ENCODE measurements around the gene PYGL.
"Not testable (repeated sequence)": the region's sequence is repeated elsewhere in the genome, so short reads cannot be mapped to it uniquely, and the experiment has no call there.

PYGL gene

DNA sequence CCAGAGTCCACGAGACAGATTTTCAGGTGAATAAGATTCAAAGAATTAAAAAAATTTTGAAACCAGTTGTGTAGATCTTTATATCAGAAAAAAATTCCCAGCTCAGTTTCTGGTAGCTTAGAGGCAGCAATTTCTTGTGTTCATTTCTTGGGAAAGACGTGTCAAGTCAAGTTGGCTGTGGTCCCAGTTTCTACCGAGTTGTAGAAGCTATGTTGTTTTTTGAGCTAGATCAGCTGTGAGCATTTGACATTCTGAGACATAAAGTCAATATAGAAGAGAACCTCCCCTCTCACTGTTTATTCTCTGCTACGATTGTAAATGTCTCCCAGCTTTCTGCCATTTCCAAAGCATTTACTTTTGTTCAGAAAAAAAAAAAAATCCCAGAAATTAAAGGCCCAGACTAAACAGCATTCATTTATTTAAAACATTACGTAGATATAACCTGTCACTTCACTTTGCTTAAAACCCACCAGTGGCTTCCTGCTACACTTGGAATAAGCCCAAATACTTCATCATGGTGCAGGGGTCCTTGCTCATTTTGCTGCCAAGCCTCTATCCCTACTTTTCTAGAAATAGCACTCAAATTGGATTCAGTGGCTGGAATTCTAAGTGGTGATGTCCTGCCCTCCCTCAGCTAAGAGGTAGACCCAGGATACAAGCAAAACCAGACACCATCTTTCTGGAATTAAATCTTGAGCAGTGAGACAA lies 20.6 kb upstream of the PYGL start:
- TF ChIP-seq, protein P1, sequence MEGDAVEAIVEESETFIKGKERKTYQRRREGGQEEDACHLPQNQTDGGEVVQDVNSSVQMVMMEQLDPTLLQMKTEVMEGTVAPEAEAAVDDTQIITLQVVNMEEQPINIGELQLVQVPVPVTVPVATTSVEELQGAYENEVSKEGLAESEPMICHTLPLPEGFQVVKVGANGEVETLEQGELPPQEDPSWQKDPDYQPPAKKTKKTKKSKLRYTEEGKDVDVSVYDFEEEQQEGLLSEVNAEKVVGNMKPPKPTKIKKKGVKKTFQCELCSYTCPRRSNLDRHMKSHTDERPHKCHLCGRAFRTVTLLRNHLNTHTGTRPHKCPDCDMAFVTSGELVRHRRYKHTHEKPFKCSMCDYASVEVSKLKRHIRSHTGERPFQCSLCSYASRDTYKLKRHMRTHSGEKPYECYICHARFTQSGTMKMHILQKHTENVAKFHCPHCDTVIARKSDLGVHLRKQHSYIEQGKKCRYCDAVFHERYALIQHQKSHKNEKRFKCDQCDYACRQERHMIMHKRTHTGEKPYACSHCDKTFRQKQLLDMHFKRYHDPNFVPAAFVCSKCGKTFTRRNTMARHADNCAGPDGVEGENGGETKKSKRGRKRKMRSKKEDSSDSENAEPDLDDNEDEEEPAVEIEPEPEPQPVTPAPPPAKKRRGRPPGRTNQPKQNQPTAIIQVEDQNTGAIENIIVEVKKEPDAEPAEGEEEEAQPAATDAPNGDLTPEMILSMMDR (conservative IDR thresholded peaks at IDR 0.05): no peak
- no peak overlapping the region for H3K27ac ChIP-seq

DNA sequence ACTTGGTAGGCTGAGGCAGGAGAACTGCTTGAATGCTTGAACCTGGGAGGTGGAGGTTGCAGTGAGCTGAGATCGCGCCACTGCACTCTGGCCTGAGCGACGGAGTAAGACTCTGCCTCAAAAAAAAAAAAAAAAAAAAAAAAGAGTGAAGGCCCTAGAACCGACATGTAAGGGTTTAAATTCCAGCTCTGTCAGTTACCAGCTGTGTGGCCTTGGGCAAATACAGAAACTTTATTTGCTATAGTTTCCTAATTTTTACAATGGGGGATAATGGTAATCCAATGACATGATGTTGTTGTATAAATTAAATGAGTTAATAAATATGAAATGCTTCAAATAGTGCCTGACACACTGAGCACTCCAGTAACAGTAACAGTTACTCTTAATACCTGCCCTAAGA lies 19.6 kb upstream of the PYGL start:
- TF ChIP-seq, protein P1 (conservative IDR thresholded peaks at IDR 0.05): no peak
- no peak overlapping the region for H3K27ac ChIP-seq

DNA sequence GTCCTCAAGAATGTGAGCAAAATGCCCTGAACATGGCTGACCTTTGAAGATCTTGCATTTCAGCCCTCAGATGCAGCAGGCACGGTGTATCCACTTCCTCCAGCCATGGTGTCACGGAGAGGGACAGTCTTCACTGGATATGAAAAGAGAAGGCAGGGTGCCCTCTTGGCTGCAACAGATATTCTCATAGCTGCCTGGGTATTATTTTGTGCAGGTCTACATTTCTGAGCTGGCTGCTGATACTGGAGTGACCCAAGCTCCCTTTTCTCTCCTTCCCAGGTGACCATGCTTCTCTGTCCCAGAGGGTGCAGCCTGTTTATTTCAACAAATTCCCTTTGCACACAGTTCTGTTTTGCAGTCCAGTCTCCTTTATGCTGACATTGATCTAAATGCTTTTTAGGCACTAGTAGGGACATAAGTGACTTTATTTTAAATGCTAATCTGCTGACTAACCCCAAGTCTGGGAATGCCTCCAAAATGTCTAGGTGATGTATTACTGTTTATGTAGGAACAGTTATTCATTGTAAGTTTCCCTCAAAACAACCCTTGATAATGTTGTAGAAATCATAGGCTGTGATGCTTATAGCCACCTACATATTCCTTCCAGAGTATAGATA lies 17.4 kb upstream of the PYGL start:
- TF ChIP-seq, protein P1 (conservative IDR thresholded peaks at IDR 0.05): no peak
- H3K27ac ChIP-seq: no peak overlapping the region

DNA sequence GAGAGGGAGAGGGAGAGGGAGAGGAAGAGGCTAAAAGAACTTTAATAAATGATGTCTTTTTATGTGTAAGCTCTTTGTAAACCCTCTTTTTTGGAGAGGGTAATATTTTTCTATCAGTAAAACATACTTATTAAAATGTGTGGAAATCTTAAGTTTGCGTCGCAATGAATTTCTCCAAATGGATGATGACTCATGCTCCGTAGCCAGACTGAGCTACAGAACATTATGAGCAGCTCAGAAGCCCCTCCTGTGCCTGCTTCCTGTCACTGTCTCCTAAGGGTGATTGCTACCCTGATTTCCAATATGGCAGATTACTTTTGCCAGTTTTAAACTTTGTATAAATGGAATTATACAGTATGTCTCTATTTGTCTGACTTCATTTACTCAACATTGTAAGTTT lies 13.0 kb upstream of the PYGL start:
- TF ChIP-seq, protein P1 (conservative IDR thresholded peaks at IDR 0.05): no peak
- H3K27ac ChIP-seq: no peak overlapping the region

DNA sequence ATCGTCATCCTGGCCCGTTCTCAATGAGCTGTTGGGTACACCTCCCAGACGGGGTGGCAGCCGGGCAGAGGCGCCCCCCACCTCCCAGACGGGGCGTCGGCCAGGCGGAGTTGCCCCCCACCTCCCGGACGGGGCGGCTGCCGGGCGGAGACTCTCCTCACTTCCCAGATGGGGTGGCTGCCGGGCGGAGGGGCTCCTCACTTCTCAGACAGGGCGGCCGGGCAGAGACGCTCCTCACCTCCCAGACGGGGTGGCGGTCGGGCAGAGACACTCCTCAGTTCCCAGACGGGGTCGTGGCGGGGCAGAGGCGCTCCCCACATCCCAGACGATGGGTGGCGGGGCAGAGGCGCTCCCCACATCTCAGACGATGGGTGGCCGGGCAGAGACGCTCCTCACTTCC lies 12.1 kb upstream of the PYGL start:
- not testable (repeated sequence) for H3K27ac ChIP-seq

DNA sequence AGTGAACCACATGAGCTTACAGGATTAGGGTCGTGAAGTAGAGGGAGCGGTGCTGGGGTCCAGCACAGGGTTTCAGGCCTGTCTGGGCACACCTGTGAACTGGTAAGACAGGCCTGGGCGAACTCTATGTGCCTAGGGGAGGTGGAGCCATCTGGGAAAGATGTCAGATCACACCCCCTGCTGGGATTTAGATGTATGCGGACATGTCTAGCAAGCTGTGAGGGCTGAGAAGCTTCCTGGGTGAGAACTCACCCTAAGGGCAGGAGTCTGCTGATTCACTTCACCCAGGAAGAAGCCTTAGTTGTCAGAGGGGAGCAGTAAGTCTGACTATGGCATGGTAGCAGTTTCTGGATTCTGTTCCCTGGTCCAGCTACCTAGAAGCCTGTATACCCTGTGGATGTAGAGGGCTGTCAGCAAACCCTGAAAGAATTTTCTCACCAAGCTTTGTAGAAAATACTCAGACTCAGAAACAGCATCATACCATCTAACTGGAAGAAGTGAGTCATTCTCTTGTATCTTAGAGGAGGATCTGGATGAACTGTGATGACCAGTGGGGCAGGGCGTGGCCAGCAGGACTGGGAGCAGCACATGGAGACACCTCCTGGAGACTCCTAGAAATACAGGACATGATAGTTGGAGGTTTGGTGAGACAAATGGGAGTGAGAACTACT lies 11.2 kb upstream of the PYGL start:
- TF ChIP-seq, protein P1 (conservative IDR thresholded peaks at IDR 0.05): peak; percentile 57
- H3K27ac ChIP-seq: no peak overlapping the region

DNA sequence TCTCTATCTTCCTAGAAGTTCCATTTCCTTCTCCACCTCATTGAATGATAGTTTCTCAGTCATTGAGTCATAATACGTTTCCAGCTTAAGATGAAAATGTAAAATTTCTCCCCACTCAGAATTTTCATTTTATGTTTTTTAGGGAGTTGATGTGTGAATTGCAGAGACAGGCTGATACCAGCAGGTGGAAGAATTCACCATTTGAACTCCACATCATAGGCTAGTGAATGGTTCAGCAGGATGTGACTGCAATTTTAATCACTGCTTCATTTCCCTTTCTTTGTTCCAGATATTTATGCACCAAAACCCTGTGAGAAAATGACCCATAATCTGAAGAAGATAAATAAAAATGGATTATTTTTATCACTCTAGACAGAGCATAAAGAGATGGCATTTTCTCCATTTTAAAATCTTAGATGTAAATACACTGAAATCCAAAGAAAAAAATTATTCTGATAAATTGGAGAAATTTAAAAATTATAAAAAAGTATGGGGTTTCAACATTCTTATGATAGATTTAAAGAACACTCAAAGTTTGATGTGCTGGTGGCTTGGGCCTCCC lies 10.6 kb upstream of the PYGL start:
- H3K27ac ChIP-seq: no peak overlapping the region
- TF ChIP-seq, protein P1 (conservative IDR thresholded peaks at IDR 0.05): peak; percentile 79
